GM19035 (cell line): Measurements from ENCODE around the gene VKORC1L1.
"Not testable (repeated sequence)": the region's sequence is repeated elsewhere in the genome, so short reads cannot be mapped to it uniquely, and the experiment has no call there.

ENCODE experiments used
- ATAC-seq: cut with Tn5 transposase; IDR thresholded peaks from one replicate; pipeline ENCODE4 v1.9.1; 2021; ENCODE audit not compliant: unreplicated experiment

VKORC1L1 gene

DNA sequence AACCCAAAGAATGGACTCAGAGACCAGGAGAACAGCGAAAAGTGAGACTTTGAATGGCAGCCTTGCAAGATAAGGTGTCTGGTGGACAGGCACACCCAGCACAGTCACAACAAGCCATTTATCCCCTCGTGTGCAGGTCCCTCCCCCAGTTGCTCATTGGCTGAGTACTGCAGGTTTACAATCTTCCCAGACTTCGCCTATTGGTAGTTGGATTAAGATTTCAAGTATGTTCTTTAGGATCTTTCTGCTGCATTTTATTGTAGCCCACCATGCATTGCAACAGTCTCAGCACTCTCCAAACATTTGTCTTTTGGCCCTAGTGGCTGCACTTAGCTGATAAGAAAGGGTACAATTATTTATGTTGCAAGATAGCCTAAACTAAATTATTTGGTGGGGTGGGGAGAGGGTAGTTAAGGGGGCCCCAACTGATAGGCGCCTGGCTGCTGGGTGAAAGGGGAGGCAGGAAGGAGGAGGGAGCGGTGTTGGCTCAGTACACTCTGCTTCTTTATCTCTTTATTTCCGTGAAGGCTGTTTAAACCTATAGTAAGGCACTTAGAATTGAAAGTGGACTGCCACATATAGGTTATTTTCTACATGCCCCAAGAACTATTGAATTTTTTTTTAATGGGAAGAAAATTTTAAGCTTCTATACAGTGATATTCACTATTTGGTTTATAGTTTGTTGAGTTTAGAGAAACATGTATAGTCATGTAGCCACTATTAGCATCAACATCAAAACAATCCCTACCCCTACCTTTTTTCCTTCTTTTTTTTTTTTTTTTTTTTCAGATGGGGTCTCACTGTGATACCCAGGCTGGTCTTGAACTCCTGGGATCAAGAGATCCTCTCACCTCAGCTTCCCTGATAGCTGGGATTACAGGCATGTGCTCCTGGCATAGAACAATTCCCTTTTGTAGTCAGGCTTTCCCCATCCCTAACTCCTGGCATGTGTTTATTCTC lies 54.9 kb downstream of the VKORC1L1 start:
- ATAC-seq = no peak

GRCh38 chr7:65931685-65932084 lies 58.8 kb downstream of the VKORC1L1 start:
- no peak for ATAC-seq

- ATAC-seq = no peak
These were observed 64.4 kb downstream of the VKORC1L1 start for GRCh38 chr7:65937296-65937695.

GRCh38 chr7:65938336-65938895 lies 65.5 kb downstream of the VKORC1L1 start:
- no peak for ATAC-seq

DNA sequence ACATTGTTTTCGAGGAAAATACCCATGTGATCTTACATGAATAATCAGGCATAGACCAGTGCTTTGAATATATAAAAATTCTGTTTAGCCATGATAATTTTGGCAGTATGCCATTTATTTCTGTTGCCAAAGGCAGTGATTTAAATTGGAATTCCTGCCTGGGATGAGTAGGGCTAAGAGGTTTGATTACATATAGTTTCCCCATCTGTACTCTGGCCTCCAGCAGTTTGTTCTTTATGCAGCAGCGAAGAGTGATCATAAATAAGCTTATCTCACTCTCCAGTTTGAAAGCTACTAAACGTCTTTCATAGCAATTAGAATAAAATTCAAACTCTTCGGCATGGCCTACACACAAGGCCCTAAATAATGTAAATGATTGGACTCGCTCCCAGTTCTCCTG lies 72.9 kb downstream of the VKORC1L1 start:
- not testable (repeated sequence) for ATAC-seq

DNA sequence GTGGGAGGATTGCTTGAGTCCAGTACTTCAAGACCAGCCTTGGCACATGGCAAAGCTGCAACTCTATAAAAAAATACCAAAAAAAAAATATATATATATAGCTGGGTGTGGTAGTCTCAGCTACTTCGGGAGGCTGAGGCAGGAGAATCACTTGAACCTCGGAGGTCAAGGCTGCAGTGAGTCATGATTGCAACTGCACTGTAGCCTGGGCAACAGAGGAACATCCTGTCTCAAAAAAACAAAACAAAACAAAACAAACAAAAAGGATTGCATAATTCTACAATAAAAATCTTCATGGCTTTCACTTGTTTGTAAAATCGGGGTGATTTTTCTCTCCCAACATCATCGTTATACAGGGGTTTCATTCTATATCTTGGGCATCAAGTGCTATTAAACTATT lies 74.0 kb downstream of the VKORC1L1 start:
- ATAC-seq = no peak

GRCh38 chr7:65951837-65952578 lies 79.1 kb downstream of the VKORC1L1 start:
- no peak for ATAC-seq

DNA sequence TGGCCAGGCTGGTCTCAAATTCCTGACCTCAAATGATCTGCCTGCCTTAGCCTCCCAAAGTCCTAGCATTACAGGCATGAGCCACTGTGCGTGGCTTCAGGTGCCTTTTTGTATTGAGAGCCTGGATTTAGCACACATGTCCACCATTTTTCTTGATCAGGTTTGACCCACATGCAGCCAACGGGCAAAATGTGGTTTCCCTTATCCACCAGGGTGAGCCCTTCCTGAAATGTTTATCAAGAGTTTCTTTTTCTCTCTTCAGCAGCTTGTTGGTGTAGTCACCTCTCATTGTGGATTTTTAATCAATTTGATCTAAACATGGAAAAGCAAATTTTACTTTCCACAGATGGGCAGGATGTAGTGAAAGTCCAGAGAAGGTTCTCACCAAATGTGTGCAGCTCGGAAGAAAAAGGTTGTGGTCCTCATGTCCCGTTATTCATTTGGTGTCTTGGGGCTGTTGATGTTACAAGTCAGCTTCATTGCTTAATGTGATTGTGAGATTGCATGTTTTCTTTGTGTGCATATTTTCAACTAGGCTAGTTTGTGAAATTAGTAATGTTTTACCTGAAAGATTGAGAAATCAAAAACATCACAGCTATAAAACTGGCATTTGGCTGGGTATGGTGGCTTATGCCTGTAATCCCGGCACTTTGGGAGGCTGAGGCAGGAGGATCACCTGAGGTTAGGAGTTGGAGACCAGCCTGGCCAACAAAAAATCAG lies 80.3 kb downstream of the VKORC1L1 start:
- no peak for ATAC-seq

DNA sequence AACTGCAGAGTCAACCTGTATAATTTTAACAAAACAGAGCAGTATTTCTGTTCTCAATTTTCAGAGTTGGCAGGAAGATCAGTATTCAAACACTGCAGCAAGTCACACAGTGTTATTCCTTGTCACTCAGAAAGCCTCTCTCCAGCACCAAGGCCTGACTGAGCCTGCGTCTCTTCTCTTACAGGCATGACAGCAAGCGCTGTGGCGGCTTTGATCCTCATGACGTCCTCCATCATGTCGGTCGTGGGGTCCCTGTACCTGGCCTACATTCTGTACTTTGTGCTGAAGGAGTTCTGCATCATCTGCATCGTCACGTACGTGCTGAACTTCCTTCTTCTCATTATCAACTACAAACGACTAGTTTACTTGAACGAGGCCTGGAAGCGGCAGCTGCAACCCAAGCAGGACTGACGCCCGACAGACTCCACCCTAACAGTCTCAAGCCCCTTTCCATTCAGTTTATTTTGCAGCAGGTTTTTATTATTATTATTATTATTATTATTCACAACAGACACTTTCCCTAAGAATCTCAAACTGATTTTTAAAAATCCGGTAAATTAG lies 81.1 kb downstream of the VKORC1L1 start:
- ATAC-seq = no peak

GRCh38 chr7:65955718-65956117 lies 82.8 kb downstream of the VKORC1L1 start:
- no peak for ATAC-seq

DNA sequence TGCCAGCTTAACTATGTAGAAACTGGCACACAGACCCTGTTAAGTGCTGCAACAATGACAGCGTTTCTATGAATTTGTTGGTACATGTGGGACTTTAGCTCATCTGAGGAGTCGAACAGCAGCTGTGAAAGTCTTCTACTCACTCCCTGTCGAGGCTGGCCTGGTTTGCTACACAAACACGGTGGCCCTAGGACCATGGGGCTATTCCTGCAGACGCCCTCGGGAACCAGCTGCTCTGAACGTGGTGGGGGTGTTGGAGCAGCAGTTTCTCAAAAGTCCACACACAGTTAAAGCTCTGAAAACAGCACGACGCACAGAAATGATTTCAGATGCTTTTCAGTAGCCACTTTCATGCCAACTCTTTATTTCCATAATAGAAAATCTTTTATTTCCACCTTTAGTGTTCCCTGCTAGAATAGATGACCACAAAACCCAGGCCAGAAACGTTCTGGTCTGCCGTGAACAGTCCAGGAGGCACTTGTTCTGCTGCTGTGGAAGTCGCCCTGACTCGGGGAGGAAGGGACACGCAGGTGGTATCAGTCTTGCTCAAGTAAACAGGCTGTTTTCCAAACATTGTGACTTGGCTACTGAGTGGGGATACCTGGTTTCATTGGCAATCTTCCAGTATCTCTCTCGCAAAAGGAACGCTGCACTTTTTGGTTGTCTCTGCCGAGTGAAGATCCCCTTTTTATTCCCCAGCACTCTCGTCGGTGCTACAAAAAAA lies 87.6 kb downstream of the VKORC1L1 start:
- no peak for ATAC-seq

DNA sequence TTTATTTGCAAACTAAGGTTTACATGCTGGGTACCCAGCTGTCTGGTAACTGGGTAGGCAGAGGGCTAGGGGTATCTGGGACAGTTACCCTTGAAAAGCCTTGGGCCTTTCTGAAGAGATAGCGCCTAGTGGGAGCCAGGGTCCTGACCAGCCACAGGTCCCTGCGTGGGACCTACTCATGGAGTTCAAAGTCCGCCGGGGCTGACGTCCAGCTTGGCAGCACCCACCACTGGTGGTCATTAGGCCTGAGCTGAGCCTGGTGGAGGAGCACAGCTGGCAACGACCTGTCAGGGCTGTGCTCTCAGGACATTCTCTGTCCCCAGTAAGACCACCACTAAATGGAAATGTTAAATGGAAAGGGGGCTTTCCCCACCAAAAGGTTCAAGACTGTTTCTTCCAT lies 89.2 kb downstream of the VKORC1L1 start:
- no peak for ATAC-seq

DNA sequence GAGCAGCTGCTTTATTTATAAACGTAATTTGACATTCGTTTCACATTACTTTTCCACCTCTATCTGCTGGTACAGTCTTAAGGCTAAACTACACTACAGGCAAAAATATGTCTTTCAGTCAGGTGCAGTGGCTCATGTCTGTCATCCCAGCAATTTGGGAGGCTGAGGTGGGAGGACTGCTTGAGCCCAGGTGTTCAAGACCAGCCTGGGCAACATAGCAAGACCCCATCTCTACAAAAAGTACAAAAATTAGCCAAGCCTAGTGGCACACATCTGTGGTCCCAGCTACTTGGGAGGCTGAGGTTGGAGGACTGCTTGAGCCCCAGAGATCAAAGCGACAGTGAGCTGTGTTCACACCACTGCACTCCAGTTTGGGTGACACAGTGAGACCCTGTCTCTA lies 91.8 kb downstream of the VKORC1L1 start:
- not testable (repeated sequence) for ATAC-seq

- no peak for ATAC-seq
These were observed 93.3 kb downstream of the VKORC1L1 start for GRCh38 chr7:65966146-65966545.

DNA sequence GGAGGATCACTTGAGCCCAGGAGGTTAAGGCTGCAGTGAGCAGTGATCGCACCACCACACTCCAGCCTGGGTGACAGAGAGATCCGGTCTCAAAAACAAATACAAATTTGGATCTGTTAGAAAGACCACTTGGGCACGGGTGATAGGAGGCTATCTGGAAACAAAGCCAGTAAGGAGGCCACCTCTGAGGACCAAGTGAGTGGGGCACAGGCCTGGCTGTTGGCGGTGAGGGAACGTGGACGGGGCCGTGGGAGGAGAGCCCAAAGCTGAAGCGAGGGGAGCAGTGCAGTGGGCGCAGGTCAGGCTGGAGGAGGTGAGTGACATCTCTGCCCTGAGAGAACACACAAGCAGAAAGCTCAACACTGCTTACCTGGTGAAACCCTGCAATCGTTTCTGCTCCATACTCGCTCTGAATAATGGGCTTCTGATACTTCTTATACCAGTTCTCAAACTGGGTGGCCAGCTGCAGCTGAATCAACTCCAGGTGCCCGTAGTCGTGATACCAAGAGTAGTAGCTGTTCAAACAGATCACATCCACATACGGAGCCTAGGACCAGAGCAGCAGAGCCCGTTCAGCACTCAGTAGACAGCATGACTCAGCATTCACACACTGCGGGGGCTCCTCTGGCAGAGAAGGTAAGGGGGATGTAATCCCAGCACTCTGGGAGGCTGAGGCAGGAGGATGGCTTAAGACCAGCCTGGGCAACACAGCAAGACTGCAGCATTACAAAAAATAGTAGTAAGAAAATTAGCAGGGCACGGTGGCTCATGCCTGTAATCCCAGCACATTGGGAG lies 94.7 kb downstream of the VKORC1L1 start:
- no peak for ATAC-seq

GRCh38 chr7:65968256-65969185 lies 95.6 kb downstream of the VKORC1L1 start:
- ATAC-seq = no peak

DNA sequence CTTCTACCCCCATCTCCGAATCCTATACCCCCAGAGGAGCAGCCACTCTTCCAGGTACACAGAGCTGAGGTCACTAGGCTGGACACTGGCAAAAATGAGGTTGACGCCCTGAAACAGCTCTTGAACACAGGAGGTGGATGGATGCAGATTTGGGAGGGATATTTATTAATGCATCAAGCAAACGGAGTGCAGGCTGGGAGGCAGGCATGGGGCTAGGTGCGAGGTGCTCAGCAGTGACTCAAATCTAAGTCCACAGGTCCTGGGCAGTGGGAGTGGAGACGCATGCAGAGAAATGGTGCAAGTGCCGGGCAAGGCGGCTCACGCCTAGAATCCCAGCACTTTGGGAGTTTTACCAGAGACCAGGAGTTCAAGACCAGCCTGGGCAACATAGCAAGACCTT lies 98.1 kb downstream of the VKORC1L1 start:
- ATAC-seq = no peak

- ATAC-seq = no peak
These were observed 100.1 kb downstream of the VKORC1L1 start for GRCh38 chr7:65972976-65973375.
